ENCODE results near the gene CD84. TPM values are rescaled to one million over a fixed set of nuclear protein-coding genes. Genes with fewer than 3 reads are reported as not detected.
"Not testable (repeated sequence)": the region's sequence is repeated elsewhere in the genome, so short reads cannot be mapped to it uniquely, and the experiment has no call there.

CD84 gene
- polyA plus RNA-seq, 1 of the 3 experiments (the other 2 are of a cell fraction) = not detected

- H3K27me3 ChIP-seq (ENCODE audit: insufficient read depth); H3K4me3 ChIP-seq (ENCODE audit: low read depth in 2 of 2, low read length in 1 of 2); H2AFZ ChIP-seq (ENCODE audit: low read depth); H3K4me1 ChIP-seq (ENCODE audit: control insufficient read depth in 1 of 2, insufficient read depth in 2 of 2, low read depth in 1 of 2, low read length in 1 of 2); H3K36me3 ChIP-seq (replicated peaks in 1 of 2; ENCODE audit: control insufficient read depth in 1 of 2, insufficient read depth in 2 of 2, low read length in 1 of 2); H3K27ac ChIP-seq (ENCODE audit: low read depth in 2 of 2, low read length in 1 of 2); H3K79me2 ChIP-seq (ENCODE audit: insufficient read depth); DNase-seq; H3K9ac ChIP-seq; H3K4me2 ChIP-seq; H3K9me2 ChIP-seq; H4K20me1 ChIP-seq (ENCODE audit: insufficient read depth); H3K9me3 ChIP-seq; POLR2A ChIA-PET; H3F3A ChIP-seq (replicated peaks; ENCODE audit: insufficient read depth): not testable (repeated sequence)
- 3% methylated on average over 2 of the region's 2 CpGs for WGBS (ENCODE audit: low lambda C conversion rate)
- CTCF ChIA-PET = interaction anchor here (0.8 kb wide), 1 partner anchor 161 kb away, joined by 3 read pairs; no protein-coding TSS in a partner anchor
Measured at GRCh38 chr1:160582976-160583375, 3.7 kb upstream of the CD84 start.

- no peaks in the 10 kb centered on the region for H3K9me3 ChIP-seq
- no peaks in the 10 kb centered on the region for H3K4me1 ChIP-seq (ENCODE audit: control insufficient read depth in 1 of 2, insufficient read depth in 2 of 2, low read depth in 1 of 2, low read length in 1 of 2)
- H3K4me2 ChIP-seq = no peak overlapping the region
- H2AFZ ChIP-seq (ENCODE audit: low read depth) = no peak overlapping the region
- no peaks in the 10 kb centered on the region for H4K20me1 ChIP-seq (ENCODE audit: insufficient read depth)
- no peaks in the 10 kb centered on the region for H3K79me2 ChIP-seq (ENCODE audit: insufficient read depth)
- ChIA-PET POLR2A (no interaction called here), CTCF (no interaction called here)
- H3K4me3 ChIP-seq (ENCODE audit: low read depth in 2 of 2, low read length in 1 of 2) = no peak overlapping the region
- no peaks in the 10 kb centered on the region for H3K36me3 ChIP-seq (replicated peaks in 1 of 2; ENCODE audit: control insufficient read depth in 1 of 2, insufficient read depth in 2 of 2, low read length in 1 of 2)
- TF ChIP-seq IRF3 (IDR thresholded peaks at IDR 0.05; ENCODE audit: low read depth, low read length) (no peak), CTCF (IDR thresholded peaks at IDR 0.05) (no peak), MXI1 (IDR thresholded peaks at IDR 0.05; ENCODE audit: low read depth, low read length) (no peak), ELF1 (IDR thresholded peaks at IDR 0.05) (no peak), USF1 (IDR thresholded peaks at IDR 0.05; ENCODE audit: borderline replicate concordance, low read depth) (no peak), MEF2A (IDR thresholded peaks at IDR 0.05; ENCODE audit: borderline replicate concordance, low read depth) (no peak), RXRA (IDR thresholded peaks at IDR 0.05; ENCODE audit: borderline replicate concordance, low read depth) (no peak), FOSL2 (IDR thresholded peaks at IDR 0.05; ENCODE audit: borderline replicate concordance, low read depth) (no peak), RFX5 (IDR thresholded peaks at IDR 0.05; ENCODE audit: low read length) (no peak), SIN3A (IDR thresholded peaks at IDR 0.05; ENCODE audit: borderline replicate concordance, low read depth, low read length) (no peak), TAF1 (IDR thresholded peaks at IDR 0.05; ENCODE audit: borderline replicate concordance, low read depth, low read length) (no peak), SMC3 (IDR thresholded peaks at IDR 0.05; ENCODE audit: low read depth, low read length) (no peak), MAX (IDR thresholded peaks at IDR 0.05; ENCODE audit: low read depth) (no peak)
- H3K9me2 ChIP-seq = 0 out of 2 replicates have a peak, but pooled peaks cover 3% of the 10 kb centered on the region
- no peak overlapping the region for H3K9ac ChIP-seq
- no peaks in the 10 kb centered on the region for H3F3A ChIP-seq (replicated peaks; ENCODE audit: insufficient read depth)
- no peaks in the 10 kb centered on the region; the same call in 1 of the 2 replicates for H3K27me3 ChIP-seq (ENCODE audit: insufficient read depth)
- 0% methylated on average over 2 of the region's 2 CpGs for WGBS (ENCODE audit: low lambda C conversion rate)
- DNase-seq = no peak
- no peak overlapping the region for H3K27ac ChIP-seq (ENCODE audit: low read depth in 2 of 2, low read length in 1 of 2)
Measured at GRCh38 chr1:160581961-160582360, 2.7 kb upstream of the CD84 start.
